Calu3 (cell line): ENCODE results near the gene ERN2. TPM values are rescaled to one million over a fixed set of nuclear protein-coding genes. Genes with fewer than 3 reads are reported as not detected.

Source experiments
- Bru-seq: library from RNA; stranded (reverse); fragments of 400-500 nt; gene quantifications from one replicate; lab custom pipeline; 2021; lab: Mats Ljungman, UMichigan
- BruChase-seq, 2 experiments: library from RNA; stranded (reverse); fragments of 400-500 nt; gene quantifications; one replicate each; lab custom pipeline; 2021; lab: Mats Ljungman, UMichigan
- BruUV-seq: library from RNA; stranded (reverse); fragments of 400-500 nt; replicated peaks from 2 replicates; lab custom pipeline; 2021; lab: Mats Ljungman, UMichigan
- CTCF ChIA-PET: fragments of 300-600 bp; sonication (Branson Sonifier 250); formaldehyde crosslinking; loops from one replicate; lab custom pipeline; 2022; ENCODE audit warnings: antibody characterized with exemption; lab: Charles Lee
- DNase-seq: peaks from one replicate; pipeline ENCODE4 v3.0.0; 2022
- H3K27ac Mint-ChIP-seq: one replicate; pipeline ENCODE4 v1.8.0; 2022; ENCODE audit warnings: mixed read lengths; ENCODE audit not compliant: unreplicated experiment
- H3K27me3 Mint-ChIP-seq: one replicate; pipeline ENCODE4 v1.8.0; 2022; ENCODE audit warnings: mixed read lengths; ENCODE audit not compliant: unreplicated experiment
- H3K36me3 Mint-ChIP-seq: one replicate; pipeline ENCODE4 v1.8.0; 2022; ENCODE audit warnings: mild to moderate bottlenecking, moderate library complexity, mixed read lengths; ENCODE audit not compliant: insufficient read depth, unreplicated experiment
- H3K4me1 Mint-ChIP-seq: one replicate; pipeline ENCODE4 v1.8.0; 2022; ENCODE audit warnings: mild to moderate bottlenecking, low read depth, mixed read lengths; ENCODE audit not compliant: unreplicated experiment
- H3K4me3 Mint-ChIP-seq: one replicate; pipeline ENCODE4 v1.8.0; 2022; ENCODE audit warnings: mild to moderate bottlenecking, low read depth, moderate library complexity, mixed read lengths; ENCODE audit not compliant: unreplicated experiment
- H3K9me3 Mint-ChIP-seq: one replicate; pipeline ENCODE4 v1.8.0; 2022; ENCODE audit warnings: low read depth, mixed read lengths; ENCODE audit not compliant: unreplicated experiment
- intact Hi-C: fragments of 100-400 bp; cut with micrococcal nuclease; formaldehyde crosslinking; loops from one replicate; pipeline ENCODE4 v1.10.0; 2022; ENCODE audit not compliant: unreplicated experiment
- long read RNA-seq: library from polyadenylated mRNA; stranded (forward); transcript quantifications from one replicate; pipeline ENCODE4 v2.0.0, GENCODE V29; 2022
- total RNA-seq: library from RNA; stranded (reverse); gene quantifications from 2 replicates; pipeline ENCODE4 v1.2.3, GENCODE V29; 2022
- TF ChIP-seq, protein P1 (sequence below): fragments of 200-600 bp; IDR thresholded peaks from one replicate; pipeline ENCODE4 v1.8.0; 2022; ENCODE audit warnings: antibody characterized with exemption; ENCODE audit not compliant: unreplicated experiment

The ERN2 gene
- total RNA-seq (3.2 and 9.3 TPM in 2 replicates), Bru-seq, nascent RNA (percentile 48 among the genes with signal in this experiment), BruChase-seq, experiment 1, labeled RNA remaining after a 6-hour chase (percentile 31 among the genes with signal in this experiment), BruChase-seq, experiment 2, labeled RNA remaining after a 2-hour chase (percentile 33 among the genes with signal in this experiment)
- long read RNA-seq, partial matches to known transcripts: 1 of 2 reads
- long read RNA-seq, other reads (novel, unspliced or antisense): 1 of 2 reads

DNA sequence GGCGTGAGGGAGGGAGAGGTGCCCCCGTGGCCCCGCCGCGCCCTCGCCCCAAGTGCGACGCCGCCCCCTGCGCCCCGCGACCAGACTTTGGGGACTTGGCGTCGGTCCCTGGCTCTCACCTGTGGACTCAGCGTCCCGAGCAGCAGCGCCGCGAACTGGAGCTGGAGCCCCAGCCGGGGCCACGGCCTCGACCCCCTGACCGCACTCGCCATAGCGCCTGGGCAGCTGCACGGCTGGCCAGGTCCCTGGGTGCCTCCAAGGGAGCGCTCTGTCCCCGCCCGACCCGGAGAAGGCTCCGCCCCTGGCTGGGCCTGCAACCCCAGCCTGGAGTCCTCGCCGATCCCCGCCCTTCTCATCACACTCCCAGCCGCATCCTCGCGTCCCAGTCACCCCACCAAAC lies at the start of gene ERN2:
ERN2 (minus strand) TSS at position 247 of the 400 bp plus-strand sequence; CDS start at position 212, 35 bp downstream.
- Mint-ChIP-seq H3K4me1 (peaks cover 11% of the 10 kb centered on the region), H3K4me3 (peak within 1 kb of the TSS; percentile 47), H3K27ac (peak within 1 kb of the TSS; percentile 16), H3K27me3 (peaks cover 15% of the 10 kb centered on the region), H3K9me3 (no peaks in the 10 kb centered on the region), H3K36me3 (peaks cover 5% of the 10 kb centered on the region)
- CTCF ChIA-PET: interaction anchor here (0.6 to 1.2 kb wide), 3 partner anchors 12 to 33 kb away, joined by 3 to 4 read pairs (median 4); no protein-coding TSS in a partner anchor
- intact Hi-C loops: no loop called here
- BruUV-seq: no TSS peak
- peak; percentile 35 for DNase-seq
- TF ChIP-seq, protein P1, sequence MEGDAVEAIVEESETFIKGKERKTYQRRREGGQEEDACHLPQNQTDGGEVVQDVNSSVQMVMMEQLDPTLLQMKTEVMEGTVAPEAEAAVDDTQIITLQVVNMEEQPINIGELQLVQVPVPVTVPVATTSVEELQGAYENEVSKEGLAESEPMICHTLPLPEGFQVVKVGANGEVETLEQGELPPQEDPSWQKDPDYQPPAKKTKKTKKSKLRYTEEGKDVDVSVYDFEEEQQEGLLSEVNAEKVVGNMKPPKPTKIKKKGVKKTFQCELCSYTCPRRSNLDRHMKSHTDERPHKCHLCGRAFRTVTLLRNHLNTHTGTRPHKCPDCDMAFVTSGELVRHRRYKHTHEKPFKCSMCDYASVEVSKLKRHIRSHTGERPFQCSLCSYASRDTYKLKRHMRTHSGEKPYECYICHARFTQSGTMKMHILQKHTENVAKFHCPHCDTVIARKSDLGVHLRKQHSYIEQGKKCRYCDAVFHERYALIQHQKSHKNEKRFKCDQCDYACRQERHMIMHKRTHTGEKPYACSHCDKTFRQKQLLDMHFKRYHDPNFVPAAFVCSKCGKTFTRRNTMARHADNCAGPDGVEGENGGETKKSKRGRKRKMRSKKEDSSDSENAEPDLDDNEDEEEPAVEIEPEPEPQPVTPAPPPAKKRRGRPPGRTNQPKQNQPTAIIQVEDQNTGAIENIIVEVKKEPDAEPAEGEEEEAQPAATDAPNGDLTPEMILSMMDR: no peak

DNA sequence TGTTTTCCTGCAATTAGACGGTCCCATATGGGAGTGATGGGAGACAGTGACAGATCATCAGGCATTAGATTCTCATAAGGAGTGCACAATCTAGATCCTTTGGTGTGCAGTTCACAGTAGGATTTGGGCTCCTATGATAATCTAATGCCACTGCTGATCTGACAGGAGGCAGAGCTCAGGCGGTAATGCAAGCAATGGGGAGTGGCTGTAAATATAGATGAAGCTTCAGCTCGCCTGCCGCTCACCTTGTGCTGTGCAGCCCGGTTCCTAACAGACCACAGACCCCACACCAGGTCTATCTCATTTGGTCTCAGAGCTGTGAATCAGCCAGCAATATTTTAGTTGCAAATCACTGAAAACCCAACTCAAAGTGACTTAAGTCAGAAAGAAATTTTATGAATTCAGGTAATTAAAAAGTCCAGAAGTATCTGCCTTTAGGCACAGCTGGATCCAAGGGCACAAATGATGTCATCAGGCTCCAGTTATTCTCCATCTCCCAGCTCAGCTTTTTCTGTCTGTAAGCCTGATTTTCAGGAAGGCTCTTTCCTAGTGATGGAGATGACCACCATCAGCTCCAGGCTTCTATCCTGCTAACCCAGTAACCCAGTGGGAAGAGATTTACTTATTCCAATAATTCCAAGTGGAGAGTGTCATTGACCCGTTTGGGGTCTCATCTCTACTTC lies 45.1 kb upstream of the ERN2 start:
- intact Hi-C loops: no loop called here
- BruUV-seq: no TSS peak
- Mint-ChIP-seq H3K27me3 (peaks cover 57% of the 10 kb centered on the region), H3K9me3 (no peaks in the 10 kb centered on the region), H3K36me3 (no peaks in the 10 kb centered on the region), H3K4me3 (no peak overlapping the region), H3K27ac (no peak overlapping the region), H3K4me1 (no peaks in the 10 kb centered on the region)
- DNase-seq: no peak
- TF ChIP-seq, protein P1: no peak
- CTCF ChIA-PET: no interaction called here

DNA sequence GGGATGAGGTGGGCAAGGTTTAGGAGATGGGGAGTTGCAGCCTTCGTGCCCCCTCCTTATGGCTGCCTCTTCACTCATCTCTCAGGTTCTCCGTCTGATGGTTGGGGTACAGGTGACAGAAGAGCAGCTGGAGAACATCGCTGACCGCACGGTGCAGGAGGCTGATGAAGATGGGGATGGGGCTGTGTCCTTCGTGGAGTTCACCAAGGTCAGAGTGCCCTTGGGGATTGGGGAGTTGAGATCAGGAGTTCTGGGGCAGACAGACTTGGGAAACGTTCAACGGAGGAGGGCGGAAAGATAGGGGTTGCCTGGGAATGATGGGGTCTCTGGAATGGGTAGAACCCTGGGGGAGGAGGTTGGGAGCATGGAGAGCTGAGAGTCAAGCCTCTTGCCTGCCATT lies 44.1 kb upstream of the ERN2 start:
- Mint-ChIP-seq H3K27me3 (peaks cover 57% of the 10 kb centered on the region), H3K27ac (no peak overlapping the region), H3K4me3 (no peak overlapping the region), H3K36me3 (no peaks in the 10 kb centered on the region), H3K4me1 (no peaks in the 10 kb centered on the region), H3K9me3 (no peaks in the 10 kb centered on the region)
- DNase-seq: no peak
- intact Hi-C loops: no loop called here
- CTCF ChIA-PET: no interaction called here
- no TSS peak for BruUV-seq
- TF ChIP-seq, protein P1: no peak

DNA sequence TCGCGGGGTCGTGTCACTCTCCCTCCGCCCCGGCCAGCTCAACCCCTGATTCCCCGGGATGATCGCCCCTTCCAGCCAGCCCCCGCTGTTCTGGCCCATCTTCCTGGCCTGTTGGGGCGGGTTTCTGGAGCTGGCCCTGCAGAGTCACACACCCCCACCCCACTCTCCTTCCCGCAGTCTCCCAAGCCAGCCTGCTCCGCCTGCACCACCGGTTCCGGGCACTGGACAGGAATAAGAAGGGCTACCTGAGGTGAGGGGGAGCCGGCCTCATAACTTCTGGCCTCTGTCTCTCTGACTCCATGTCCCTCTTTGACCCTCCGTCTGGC lies 42.4 kb upstream of the ERN2 start:
- H3K27me3 Mint-ChIP-seq: peaks cover 52% of the 10 kb centered on the region
- DNase-seq: no peak
- CTCF ChIA-PET: interaction anchor here (0.6 kb wide), 1 partner anchor 14 kb away, joined by 3 read pairs; no protein-coding TSS in a partner anchor
- H3K9me3 Mint-ChIP-seq: no peaks in the 10 kb centered on the region
- H3K27ac Mint-ChIP-seq: no peak overlapping the region
- intact Hi-C loops: no loop called here
- no TSS peak for BruUV-seq
- H3K4me1 Mint-ChIP-seq: no peaks in the 10 kb centered on the region
- TF ChIP-seq, protein P1: no peak
- H3K4me3 Mint-ChIP-seq: peak overlapping the region; percentile 4
- H3K36me3 Mint-ChIP-seq: no peaks in the 10 kb centered on the region
